HG02759 (cell line): ENCODE data around the gene FAF1.
"Not testable (repeated sequence)": the region's sequence is repeated elsewhere in the genome, so short reads cannot be mapped to it uniquely, and the experiment has no call there.

ENCODE experiments used
- ATAC-seq: cut with Tn5 transposase; IDR thresholded peaks from one replicate; pipeline ENCODE4 v1.9.1; 2021; ENCODE audit warnings: mild to moderate bottlenecking, moderate library complexity; ENCODE audit not compliant: unreplicated experiment

FAF1 gene

GRCh38 chr1:50603274-50604271 is 356.5 kb downstream of the FAF1 start:
- ATAC-seq: peak; percentile 60

DNA sequence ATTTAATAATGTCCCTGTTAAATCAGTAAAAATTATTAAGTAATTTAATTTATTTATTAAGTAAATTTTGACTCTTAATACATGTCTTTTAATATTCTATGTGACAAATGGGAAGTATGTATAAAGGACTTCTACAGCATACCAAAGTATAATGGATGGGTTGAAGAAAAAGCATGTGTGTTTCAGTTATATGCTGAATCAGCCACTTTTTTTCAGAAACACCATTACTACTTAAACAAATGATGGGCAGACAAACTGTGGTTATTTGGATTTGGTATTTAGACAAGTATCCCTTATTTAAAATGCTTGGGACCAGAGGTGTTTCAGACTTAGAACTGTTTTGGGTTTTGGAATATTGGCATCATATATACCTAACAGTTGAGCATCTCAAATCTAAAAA is 360.5 kb downstream of the FAF1 start:
- ATAC-seq: no peak

DNA sequence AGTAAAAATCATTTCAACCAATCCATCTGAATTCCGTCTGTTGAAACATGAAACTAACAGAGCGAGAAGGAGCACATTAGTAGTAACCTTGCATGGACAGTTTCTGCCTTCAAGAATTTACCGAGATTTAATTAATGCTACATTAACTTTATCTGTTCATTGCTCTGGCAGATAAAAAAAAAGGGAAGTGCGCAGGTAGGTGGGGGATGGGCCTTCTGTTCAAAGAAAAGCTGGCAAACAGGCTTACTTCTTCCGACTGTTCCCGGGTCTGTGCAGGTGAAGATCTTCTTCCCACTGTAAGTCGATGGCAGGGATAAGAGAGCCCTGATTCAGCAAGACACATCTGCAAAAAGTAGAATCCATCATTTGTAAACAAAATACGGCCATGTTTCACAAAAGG is 364.2 kb downstream of the FAF1 start:
- no peak for ATAC-seq

GRCh38 chr1:50593515-50593914 is 366.6 kb downstream of the FAF1 start:
- ATAC-seq: no peak

- no peak for ATAC-seq
Observed at GRCh38 chr1:50591598-50591997, 368.5 kb downstream of the FAF1 start.

DNA sequence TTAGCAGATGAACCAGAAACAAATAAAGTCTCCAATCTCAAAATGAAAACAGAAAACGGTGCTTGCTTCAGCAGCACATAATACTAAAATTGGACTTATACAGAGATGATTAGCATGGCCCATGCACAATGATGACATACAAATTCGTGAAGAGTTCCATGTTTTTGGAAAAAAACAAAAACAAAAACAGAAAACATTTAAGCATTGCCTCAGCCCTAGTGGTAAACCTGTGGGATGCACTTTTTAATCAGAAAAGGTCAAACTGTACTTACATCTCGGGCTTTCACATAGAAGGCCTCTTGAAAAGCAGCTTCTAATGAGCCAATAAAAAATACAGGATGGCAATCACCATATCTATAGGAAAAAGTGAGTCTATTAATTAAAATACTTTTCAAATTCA is 377.7 kb downstream of the FAF1 start:
- ATAC-seq: no peak

- no peak for ATAC-seq
Observed at GRCh38 chr1:50570066-50570468, 390.0 kb downstream of the FAF1 start.

- ATAC-seq: no peak
Observed at GRCh38 chr1:50568782-50569181, 391.3 kb downstream of the FAF1 start.

DNA sequence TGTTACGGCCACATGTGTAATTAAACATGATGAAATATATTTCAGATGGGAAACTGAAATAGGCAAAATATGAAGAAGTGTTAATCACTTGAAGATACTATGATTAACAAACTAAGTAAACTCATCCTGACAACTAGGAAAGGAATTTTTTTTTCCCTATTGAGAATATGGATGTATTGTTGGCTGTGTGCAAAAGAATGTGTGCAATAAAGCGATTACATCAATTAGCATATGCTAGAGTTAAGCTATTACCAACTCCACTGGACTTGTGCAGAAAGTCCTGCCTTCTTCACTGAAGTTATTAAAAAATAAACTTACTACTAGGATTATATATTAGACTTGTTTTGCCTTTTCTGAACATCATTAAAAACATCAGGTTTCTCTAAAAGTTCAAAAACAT is 393.7 kb downstream of the FAF1 start:
- no peak for ATAC-seq

DNA sequence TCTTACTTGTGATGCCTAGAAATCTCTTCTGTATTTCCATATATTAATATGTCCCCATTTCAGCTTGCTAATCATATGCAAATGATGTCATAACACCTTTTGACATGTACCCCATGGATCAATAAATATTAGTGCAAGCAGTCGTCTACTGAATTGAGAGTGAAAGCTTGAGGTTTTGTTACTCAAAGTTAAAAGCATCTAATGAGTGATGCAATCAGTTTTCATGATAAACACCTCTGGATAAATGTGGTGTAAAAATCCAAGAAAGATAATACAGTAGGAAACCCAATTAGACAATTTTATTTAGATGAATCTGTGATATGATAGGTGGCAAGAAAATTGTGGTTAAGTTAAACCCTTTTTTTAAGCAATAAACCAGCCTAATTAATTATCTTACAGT is 395.6 kb downstream of the FAF1 start:
- ATAC-seq: no peak

- no peak for ATAC-seq
Observed at GRCh38 chr1:50562106-50562505, 398.0 kb downstream of the FAF1 start.

DNA sequence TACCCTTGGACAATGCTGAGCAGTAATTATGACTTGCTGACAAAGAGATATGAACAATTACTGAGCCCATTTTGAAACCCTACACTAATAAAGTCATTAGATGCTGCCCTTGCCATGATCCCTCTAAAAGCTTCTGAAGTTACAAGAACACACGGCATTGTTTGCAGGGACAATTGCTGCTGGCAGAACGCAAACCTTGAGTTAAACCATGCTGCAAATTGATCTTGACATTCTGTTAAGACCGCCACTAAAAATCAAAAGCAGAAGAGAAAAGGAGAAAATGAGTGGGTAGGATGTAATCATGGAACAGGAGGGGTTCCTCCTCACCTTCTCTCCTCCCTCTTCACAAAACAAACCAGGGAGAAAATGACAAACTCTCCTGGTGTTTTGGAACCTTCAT is 400.6 kb downstream of the FAF1 start:
- no peak for ATAC-seq

DNA sequence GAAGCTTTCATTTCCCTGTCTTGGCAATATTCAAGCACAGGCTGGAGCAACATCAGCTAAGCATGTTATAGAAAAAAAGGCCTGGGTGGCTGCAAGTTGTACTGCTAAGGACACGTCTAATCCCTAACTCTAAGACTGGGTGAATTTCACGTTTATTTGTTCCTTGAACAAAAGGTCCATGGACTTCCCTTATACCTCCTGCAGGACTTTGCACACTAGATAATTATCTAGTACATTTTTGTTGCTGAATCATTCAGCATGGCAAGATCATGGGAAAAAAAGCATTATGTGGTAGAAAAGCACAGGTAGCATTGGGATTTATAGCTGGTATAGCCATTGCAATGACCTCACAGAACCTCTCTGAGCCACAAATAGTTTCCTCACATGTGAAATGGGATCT is 406.1 kb downstream of the FAF1 start:
- no peak for ATAC-seq

DNA sequence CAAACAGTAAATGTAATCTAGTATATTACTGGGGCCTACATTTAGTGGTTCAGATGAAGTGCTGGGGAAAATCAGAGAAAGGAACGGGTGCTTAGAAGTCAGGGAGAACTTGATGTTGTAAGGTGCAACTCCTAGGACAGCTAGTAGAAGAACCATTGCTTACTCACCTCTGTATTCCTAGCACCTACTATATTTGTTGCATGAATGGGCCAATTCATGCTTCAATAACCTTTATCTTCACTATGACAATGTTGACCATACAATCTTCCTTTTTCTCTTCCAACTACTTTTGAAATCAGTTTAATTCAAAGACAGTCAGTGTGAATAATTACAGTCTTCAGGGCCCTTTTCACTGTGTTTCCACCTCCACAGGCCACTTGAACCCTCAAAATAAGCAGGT is 411.8 kb downstream of the FAF1 start:
- no peak for ATAC-seq

GRCh38 chr1:50542362-50542761 is 417.7 kb downstream of the FAF1 start:
- ATAC-seq: no peak

DNA sequence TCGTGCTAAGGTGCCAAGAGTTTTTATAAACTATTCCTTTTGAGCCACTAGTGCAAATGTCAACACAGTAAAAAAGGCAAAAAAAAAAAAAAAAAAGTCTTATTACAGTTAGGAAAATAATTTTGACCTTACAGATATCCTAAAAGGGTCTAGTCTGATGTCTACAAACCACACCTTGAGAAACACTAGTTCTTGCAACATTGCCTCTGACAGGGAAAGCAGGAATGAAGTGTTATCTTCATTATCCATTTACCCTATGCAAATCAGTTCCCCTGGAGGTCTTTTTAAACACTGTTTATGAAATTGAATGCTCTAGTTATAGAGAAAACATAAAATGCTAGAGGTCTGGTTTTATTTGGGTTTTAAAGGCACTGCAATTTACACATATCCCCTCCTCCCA is 421.6 kb downstream of the FAF1 start:
- ATAC-seq: no peak

GRCh38 chr1:50531601-50532000 is 428.5 kb downstream of the FAF1 start:
- no peak for ATAC-seq

- no peak for ATAC-seq
Observed at GRCh38 chr1:50531027-50531426, 429.0 kb downstream of the FAF1 start.

GRCh38 chr1:50529510-50529909 is 430.6 kb downstream of the FAF1 start:
- no peak for ATAC-seq

- ATAC-seq: not testable (repeated sequence)
Observed at GRCh38 chr1:50527987-50528320, 432.1 kb downstream of the FAF1 start.

- peak; percentile 84 for ATAC-seq
Observed at GRCh38 chr1:50527249-50527986, 432.6 kb downstream of the FAF1 start.

- no peak for ATAC-seq
Observed at GRCh38 chr1:50526431-50526830, 433.6 kb downstream of the FAF1 start.
